Measurements from ENCODE around the gene CD82. TPM values are rescaled to one million over a fixed set of nuclear protein-coding genes. Genes with fewer than 3 reads are reported as not detected.

CD82 gene
- total RNA-seq, 1 donor = 23.2 TPM

GRCh38 chr11:44617671-44618461 is 52.4 kb downstream of the CD82 start:
- Histone ChIP-seq H3K27me3 (ENCODE audit: insufficient read depth, low read length) (no peaks in the 10 kb centered on the region), H3K36me3 (ENCODE audit: insufficient read depth, low read length) (peaks cover 12% of the 10 kb centered on the region), H2AFZ (ENCODE audit: low read length) (no peak overlapping the region), H3K79me2 (ENCODE audit: insufficient read depth, low read length) (no peaks in the 10 kb centered on the region), H3K27ac (ENCODE audit: low read depth, low read length) (no peak overlapping the region), H4K20me1 (ENCODE audit: insufficient read depth, low read length) (peaks cover 2% of the 10 kb centered on the region), H3K4me3 (ENCODE audit: insufficient read depth, low read length) (no peak overlapping the region), H3K4me1 (ENCODE audit: insufficient read depth, low read length) (peaks cover 2% of the 10 kb centered on the region), H3K9me3 (ENCODE audit: low read depth, low read length) (no peaks in the 10 kb centered on the region), H3K4me2 (ENCODE audit: insufficient read depth, low read length) (no peak overlapping the region)
- peak; percentile 57 for DNase-seq (ENCODE audit: insufficient read length, low spot score, missing footprints)
- no peak for TF ChIP-seq CTCF (IDR thresholded peaks at IDR 0.05; ENCODE audit: extremely low read depth, low read depth, low read length)

- no peaks in the 10 kb centered on the region for H3K9me3 ChIP-seq (ENCODE audit: low read depth, low read length)
- H3K36me3 ChIP-seq (ENCODE audit: insufficient read depth, low read length) = peaks cover 12% of the 10 kb centered on the region
- DNase-seq (ENCODE audit: insufficient read length, low spot score, missing footprints) = peak; percentile 58
- H3K79me2 ChIP-seq (ENCODE audit: insufficient read depth, low read length) = no peaks in the 10 kb centered on the region
- H3K4me1 ChIP-seq (ENCODE audit: insufficient read depth, low read length) = peaks cover 2% of the 10 kb centered on the region
- H3K27me3 ChIP-seq (ENCODE audit: insufficient read depth, low read length) = no peaks in the 10 kb centered on the region
- H3K27ac ChIP-seq (ENCODE audit: low read depth, low read length) = no peak overlapping the region
- H4K20me1 ChIP-seq (ENCODE audit: insufficient read depth, low read length) = peaks cover 2% of the 10 kb centered on the region
- TF ChIP-seq CTCF (IDR thresholded peaks at IDR 0.05; ENCODE audit: extremely low read depth, low read depth, low read length) = no peak
- H3K4me2 ChIP-seq (ENCODE audit: insufficient read depth, low read length) = no peak overlapping the region
- H2AFZ ChIP-seq (ENCODE audit: low read length) = no peak overlapping the region
- H3K4me3 ChIP-seq (ENCODE audit: insufficient read depth, low read length) = no peak overlapping the region
Measured at GRCh38 chr11:44618561-44619425, 53.3 kb downstream of the CD82 start.

- Histone ChIP-seq H3K9me3 (ENCODE audit: low read depth, low read length) (no peaks in the 10 kb centered on the region), H3K4me3 (ENCODE audit: insufficient read depth, low read length) (no peak overlapping the region), H3K4me2 (ENCODE audit: insufficient read depth, low read length) (no peak overlapping the region), H3K4me1 (ENCODE audit: insufficient read depth, low read length) (peaks cover 2% of the 10 kb centered on the region), H3K36me3 (ENCODE audit: insufficient read depth, low read length) (peaks cover 10% of the 10 kb centered on the region), H3K27ac (ENCODE audit: low read depth, low read length) (no peak overlapping the region), H2AFZ (ENCODE audit: low read length) (no peak overlapping the region), H3K27me3 (ENCODE audit: insufficient read depth, low read length) (no peaks in the 10 kb centered on the region), H3K79me2 (ENCODE audit: insufficient read depth, low read length) (no peaks in the 10 kb centered on the region), H4K20me1 (ENCODE audit: insufficient read depth, low read length) (peaks cover 2% of the 10 kb centered on the region)
- peak; percentile 39 for DNase-seq (ENCODE audit: insufficient read length, low spot score, missing footprints)
- no peak for TF ChIP-seq CTCF (IDR thresholded peaks at IDR 0.05; ENCODE audit: extremely low read depth, low read depth, low read length)
Measured at GRCh38 chr11:44620328-44620725, 54.9 kb downstream of the CD82 start.
